Activated CD4-positive, CD25-positive, alpha-beta regulatory T cell treated with anti-CD3 and anti-CD28 coated beads, Interleukin-2, amount 50 U/mL, for 24 hours (primary cell): ENCODE results near the gene TSEN34.
A peak's percentile ranks its signal among the peaks of the same experiment; 100 is the strongest.

ENCODE experiments used
- ATAC-seq, 2 donors: fragments of 150-1000 bp; cut with Tn5 transposase; one replicate each; pipeline ENCODE4 v1.10.0; 2021; ENCODE audit warnings: mild to moderate bottlenecking in 1 of 2, moderate library complexity in 1 of 2

The TSEN34 gene

DNA sequence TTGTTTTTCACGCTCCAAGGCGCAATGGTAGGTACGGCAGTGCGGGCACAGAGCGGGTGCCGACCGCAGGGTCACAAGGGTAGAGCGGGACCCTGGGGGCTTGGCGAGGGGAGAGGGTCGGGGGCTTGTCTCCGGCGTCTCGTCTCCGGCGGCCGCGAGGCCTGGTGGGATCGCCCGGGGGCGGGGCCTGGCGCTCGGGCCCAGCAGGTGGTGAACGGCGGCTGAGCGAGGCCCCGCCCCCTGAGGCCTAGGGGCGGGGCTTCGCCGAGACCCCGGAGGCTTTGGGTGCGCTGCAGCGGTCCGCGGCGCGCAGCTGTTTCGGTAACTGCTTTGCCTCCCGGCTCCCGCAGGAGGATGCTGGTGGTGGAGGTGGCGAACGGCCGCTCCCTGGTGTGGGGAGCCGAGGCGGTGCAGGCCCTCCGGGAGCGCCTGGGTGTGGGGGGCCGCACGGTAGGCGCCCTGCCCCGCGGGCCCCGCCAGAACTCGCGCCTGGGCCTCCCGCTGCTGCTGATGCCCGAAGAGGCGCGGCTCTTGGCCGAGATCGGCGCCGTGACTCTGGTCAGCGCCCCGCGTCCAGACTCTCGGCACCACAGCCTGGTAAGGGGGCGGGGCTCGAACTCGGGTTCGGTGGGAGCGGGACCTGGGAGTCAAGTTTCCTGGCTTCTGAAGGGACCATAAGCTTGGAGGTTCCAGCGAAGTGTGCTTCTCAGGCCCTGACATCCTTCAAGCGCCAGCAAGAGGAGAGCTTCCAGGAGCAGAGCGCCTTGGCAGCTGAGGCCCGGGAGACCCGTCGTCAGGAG lies at the start of gene TSEN34:
Gene TSEN34, plus strand, starts transcription at position 298 of the 800 bp plus-strand sequence. Its CDS starts 57 bp downstream, at position 355.
- ATAC-seq, result peak; percentile 16 to 25

DNA sequence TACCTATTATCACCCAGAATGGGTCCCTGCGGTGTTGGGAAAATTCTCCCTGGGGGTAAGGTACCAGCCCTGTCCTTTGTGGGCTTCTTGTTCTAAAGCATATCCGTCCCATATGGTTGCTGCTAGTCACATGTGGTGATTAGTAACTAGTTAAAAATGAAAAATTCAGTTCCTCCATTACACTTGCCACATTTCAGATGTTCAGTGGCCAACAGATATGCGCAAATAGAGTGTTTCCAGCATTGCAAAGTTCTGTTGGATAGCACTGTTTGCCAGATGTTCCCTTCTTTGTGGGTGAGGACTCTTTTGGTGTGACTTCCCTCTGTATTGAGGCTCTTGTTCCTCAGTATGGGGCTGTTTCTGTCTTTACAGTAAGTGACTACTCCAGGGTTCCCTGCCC lies 49.8 kb upstream of the TSEN34 start:
- no peak for ATAC-seq

DNA sequence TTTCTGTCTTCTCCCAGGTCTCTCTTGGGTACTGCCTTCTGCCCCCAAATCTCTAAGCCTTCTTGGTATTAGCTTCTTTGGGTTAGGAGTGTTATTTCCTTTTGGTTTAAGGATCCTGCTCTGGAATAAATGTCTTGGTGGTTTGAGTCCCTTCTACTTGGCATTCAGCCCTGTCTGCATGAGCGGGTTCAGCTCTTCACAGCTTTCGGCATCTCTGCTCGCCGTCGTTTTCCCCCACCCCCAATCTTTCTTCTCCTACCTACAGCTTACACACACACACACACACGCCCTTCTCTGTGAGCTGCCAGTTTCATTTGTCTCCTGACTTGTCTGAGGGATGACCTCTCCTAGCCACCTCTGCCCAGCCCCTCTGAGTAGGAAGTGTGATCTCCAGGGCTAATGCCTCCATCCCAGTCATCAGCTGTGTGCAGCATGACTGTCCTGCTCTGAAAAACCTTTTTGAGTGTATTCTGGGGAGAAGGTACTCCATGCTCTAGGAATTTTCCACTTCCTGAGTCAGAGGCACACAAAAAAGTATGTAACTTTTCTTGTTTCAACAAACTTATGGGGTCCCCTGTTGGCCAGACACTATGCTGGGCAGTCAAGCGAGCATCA lies 48.8 kb upstream of the TSEN34 start:
- ATAC-seq, result no peak

DNA sequence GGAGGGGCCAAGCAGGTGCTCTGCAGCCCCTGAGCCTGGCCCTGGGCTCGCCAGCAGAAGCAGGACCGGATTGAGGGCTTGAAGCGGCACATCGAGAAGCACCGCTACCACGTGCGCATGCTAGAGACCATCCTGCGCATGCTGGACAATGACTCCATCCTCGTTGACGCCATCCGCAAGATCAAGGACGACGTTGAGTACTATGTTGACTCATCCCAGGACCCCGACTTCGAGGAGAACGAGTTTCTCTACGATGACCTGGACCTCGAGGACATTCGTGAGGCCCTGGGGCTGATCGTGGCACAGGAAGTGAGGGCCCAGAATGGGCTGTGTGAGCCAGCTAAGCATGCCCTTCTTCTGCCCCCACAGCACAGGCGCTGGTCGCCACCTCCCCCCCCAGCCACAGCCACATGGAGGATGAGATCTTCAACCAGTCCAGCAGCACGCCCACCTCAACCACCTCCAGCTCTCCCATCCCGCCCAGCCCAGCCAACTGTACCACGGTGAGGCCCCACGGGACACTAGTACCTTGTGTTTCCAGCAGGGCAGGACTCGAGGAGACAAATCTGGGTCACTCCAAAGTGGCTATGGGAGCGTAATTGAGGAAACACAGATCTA lies 45.5 kb upstream of the TSEN34 start:
- no peak for ATAC-seq

DNA sequence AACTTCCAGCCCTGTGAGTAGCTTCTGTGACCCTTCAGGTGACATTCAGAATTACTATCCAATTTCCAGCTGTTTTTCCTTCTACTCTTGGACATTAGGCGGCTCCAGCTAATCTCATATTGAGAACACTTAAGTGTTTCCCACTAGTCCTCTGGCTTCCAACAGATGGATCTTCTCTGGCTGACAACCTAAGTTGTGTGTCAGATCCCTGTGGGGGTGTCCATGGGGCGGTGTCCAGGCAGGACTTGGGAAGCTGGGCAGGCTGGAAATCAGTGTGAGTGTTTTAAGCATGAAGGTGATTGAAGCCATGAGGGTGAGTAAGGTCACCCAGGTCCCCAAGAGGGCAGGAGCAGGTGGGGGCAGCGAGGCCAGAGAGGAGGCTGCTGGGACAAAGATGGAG lies 43.4 kb upstream of the TSEN34 start:
- ATAC-seq, result no peak

DNA sequence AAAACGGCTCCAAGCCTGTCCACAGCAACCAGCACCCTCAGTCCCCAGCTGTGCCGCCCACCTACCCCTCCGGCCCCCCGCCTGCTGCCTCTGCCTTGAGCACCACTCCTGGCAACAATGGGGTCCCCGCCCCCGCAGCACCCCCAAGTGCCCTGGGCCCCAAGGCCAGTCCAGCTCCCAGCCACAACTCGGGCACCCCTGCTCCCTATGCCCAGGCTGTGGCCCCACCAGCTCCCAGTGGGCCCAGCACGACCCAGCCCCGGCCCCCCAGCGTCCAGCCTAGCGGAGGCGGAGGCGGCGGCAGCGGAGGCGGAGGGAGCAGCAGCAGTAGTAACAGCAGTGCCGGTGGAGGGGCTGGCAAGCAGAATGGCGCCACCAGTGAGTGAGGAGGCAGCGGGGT lies 43.0 kb upstream of the TSEN34 start:
- no peak for ATAC-seq

DNA sequence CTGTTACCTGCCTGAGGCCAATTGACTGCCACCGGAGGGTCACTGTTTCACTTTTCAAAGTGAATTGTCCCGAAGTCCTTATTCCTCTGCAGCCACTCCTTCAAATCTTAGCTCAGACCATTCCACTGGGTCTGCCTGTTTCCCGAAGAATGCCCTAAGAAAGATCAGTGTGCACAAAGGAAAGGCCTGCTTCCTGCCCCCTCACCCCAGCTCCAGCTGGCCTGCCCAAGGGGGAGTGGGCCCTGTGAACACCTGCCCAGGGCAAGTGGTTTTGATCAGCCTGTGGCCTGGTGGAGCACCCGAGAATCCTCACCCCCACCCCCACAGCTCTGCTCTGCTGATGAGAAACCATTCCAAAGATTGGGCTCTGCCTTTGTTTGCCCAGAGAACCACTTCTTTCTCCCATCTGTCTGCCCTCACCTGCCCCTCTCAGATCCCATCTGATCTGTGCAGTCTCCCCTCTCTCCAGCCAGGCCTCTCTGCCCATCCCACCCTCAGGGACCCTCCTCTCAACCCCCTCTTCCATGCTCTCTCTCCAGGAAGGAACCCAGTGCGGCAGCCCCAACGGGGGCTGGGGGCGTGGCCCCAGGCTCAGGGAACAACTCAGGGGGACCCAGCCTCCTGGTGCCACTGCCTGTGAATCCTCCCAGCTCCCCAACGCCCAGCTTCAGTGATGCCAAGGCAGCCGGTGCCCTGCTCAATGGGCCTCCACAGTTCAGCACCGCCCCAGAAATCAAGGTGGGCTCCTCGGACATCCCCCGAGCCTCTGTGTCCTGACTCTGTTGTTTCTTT lies 41.9 kb upstream of the TSEN34 start:
- no peak for ATAC-seq

DNA sequence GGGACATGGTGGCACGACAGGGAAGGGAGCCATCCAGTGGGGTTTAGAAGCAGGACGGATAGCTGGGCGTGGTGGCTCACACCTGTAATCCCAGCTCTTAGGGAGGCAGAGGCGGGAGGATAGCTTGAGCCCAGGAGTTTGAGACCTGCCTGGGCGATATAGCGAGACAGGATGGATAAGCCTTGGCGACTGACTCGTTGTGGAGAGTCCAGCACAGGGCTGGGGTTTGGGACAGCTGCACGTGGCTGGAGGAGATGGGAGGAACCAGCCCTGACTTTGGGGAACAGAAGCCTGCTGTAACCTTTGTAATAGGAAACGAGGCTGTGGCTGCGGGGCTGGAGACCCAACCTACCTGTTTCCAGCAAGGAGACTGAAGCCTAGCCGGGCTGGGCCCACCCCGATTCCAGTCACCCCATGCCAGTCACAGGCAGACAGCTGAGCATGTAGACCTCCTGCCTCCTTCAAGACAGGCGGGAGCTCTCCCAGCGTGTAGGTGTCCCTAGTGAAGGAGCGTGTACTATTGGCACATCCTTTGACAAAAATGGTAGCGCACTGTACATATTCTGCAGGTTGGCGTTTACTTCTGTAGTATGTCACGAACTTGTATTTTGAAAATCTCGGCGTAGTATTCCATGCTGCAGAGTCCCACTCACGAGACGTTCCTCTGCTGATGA lies 39.6 kb upstream of the TSEN34 start:
- no peak for ATAC-seq

DNA sequence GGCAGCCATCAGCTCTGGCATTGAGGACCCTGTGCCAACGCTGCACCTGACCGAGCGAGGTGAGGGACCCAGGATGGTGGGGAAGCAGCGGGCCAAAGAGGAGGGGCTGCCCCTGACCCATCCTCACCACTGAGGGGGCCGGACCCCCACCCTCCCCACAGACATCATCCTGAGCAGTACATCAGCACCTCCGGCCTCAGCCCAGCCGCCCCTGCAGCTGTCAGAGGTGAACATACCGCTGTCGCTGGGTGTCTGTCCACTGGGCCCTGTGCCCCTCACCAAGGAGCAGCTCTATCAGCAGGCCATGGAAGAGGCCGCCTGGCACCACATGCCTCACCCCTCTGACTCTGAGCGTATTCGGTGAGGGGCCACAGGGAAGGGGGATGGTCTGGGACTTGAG lies 38.8 kb upstream of the TSEN34 start:
- ATAC-seq, result no peak

DNA sequence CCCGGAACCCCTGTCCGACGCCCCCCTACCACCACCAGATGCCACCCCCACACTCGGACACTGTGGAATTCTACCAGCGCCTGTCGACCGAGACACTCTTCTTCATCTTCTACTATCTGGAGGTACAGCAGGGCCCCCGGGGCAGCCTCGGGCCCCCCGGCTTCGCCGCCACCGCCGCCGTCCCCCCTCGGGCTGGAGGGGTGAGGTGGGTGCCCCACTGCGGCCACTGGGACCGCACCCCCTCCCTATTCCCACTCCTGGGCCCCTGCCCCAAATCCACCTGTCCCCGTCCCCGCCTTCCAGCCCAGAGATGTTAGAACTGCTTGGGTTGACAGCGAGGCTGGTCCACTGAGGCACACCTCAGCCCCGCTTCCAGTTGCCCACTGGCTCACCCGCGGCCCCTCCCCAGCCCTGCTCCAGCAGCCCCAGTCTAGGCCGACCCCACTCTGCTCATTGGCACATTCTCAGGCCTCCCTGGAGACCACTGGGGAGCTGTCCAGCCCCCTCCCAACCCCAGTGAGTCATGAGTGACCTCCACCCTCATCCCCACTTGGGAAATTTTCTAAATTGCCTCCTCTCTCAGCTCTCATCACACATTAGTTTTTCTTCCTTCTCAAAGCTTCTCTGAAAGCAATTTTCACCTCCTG lies 38.1 kb upstream of the TSEN34 start:
- ATAC-seq, result no peak

DNA sequence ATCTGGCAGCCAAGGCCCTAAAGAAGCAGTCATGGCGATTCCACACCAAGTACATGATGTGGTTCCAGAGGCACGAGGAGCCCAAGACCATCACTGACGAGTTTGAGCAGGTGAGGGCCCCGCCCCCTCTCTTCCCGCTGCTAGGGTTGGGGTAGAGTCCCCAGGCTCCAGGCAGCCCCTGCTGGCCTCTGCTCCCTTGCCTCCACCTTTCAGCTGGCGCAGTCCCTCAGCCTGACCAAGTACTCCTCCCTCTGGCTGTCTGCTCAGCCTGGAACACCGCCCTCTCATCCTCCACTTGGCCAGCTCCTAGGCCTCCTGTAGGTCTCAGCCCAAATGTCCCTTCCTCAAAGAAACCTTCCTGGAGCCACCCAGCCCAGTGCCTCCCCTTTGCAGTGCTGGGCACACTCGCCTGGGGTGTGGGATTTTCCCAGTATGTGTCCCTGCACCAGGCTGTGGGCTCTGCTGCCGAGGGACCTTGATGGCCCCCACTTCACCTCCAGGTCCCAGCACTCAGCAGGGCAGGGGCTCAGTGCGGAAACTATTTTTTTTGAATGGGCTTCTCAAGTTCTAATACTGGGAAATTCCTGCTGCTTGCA lies 37.3 kb upstream of the TSEN34 start:
- no peak for ATAC-seq

DNA sequence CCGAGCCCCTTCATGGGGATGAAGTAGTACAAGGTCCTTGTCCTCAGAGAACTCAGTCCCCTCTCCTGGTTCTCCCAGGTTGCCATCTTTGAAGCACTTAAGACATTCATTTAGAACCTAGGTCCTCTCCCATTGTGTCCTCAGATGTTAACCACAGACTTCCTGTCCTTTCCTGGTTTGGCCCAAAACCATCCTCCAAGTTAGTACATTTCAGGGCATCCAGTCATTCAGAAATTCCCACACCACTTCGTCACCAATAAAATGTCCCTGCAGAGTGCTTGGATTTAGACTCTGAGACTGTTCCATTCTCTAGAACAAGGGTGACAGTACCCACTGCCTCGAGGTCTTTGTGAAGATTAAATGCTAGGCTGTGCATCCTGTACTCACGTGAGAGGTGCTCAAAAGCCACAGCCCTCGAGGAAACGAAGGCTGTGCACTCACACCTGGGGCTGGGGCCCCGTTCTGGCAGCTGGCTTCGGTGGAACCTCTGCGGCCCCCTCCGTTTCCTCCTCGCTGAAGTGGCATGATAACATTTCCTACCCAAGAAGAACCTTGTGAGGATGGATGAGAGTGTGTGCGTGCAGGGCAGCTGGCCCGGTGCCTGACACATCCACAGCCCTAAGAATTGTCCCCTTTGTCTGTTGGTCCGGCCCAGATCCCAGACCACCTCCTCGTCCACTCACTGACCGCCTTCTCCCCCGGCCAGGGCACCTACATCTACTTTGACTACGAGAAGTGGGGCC lies 36.3 kb upstream of the TSEN34 start:
- ATAC-seq, result no peak

DNA sequence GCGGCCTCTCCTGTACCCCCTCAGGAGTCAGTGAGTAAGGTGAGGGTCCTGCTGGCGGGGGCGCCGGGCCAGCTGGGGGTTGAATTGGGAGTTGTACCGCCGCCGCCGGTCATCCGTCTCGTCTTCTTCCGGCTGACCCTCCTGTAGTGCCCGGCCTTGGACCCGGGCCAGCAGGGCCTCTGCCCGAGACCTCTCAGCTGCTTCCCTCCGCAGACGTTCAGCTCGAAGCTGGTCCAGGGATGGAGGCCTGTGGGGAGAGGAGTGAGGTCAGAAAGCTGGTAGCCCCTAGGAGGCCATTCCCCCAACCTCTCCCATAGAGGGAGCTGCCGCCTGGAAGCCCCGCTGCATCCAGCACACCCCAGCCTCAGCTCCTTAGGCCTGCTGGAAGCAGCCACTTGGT lies 35.4 kb upstream of the TSEN34 start:
- no peak for ATAC-seq

DNA sequence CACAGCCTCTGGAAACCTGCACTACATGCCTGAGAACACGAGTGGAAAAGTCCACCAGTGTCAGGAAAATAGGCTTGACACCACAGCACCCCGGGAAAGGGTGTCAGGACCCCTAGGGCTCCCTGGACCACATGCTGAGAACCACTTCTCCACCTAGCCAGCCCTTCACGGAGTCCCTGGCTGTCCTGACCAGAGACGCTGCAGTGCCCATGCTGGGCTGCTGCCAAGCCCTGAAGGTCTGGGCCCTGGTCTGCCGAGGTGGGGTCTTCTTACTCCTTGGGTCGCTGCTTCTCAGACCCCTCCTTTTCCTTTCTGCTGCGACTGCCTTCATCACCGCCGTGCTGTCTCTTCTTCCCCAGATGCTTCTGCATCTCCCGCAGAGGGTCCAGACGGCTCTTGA lies 34.6 kb upstream of the TSEN34 start:
- no peak for ATAC-seq

DNA sequence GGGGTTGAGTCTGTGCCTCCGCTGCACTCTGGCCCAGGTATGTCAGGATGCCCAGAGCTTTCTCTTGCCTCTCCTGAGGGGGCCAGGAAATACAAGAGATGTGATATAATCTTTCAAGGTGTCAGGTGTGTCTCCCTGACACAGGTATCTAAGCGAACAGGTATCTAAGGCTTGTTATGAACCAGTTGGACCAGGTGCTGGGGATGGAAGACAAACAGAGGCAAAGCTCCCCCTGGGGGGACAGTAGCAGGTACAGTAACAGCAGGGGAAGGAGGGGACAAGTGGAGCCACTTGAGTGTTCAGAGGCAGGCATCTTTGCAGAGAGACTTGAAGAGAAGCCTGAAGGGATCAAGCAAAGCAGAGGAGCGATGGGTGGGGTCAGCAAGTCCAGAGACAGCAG lies 34.2 kb upstream of the TSEN34 start:
- ATAC-seq, result no peak

DNA sequence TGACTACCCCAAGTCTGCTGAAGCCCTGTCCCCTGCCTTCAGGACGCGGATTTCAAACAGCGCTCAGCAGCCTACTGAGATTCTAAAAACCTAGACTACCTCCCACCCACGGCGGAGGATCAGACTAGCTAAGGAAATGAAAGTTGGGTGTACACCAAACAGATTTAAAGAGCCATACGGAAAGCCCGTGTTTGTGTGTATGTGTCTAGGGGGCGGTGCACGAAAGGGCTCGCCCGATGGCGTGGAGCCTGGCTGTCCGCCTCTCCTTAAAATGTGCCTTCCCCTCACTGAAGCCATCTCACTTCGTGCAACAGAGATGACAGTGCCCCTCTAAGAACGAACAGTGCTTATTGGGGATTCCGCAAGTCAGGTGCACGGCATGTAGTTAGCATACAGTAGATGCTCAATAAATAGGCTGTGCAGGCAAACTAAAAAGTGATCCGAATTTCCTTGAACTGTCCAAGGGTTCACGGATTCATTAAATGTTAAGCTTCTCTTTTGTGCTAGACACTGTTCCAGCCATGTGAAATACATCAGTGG lies 32.2 kb upstream of the TSEN34 start:
- ATAC-seq, result no peak

DNA sequence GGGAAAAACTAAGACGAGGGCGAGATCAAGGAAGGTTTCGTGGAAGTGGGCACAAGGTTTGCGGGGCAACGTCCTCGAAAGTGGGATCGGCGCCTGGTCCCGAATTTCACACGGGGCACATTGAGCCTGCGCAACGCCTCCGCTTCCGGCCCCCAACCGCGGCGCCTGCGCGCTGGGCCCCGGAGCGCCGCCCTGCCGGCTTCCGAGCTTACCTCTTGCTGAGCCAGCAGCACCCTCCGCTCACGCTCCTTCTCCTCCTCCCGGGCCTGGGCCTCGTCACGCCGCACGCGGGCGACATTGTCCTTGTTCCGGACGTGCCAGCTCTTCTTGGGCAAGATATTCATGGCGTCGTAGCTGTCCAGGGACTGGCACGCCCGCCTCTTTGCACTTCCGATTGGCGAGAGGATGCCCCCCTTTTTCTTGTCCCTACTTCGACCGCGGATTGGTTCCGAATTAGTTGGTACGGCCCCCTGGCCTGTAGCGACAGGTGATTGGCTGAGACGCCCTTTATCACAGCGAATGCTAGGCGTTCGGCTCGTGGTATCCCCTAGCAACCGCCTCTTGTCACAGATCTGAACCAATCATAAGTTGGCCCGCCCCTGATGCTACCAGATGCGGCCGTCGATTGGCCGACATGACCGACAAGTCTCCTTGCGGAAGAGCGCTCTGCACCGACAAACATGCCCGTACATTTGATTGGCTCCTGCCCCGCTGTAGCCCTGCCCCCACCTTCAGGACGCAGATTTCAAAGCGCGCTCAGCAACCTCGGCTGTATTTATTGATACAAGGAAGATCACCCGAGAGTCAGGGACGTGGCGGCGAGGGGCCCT lies 31.5 kb upstream of the TSEN34 start, which contains the start of gene LENG1:
Gene LENG1, minus strand, starts transcription at position 370 of the 830 bp plus-strand sequence. Its CDS starts 26 bp downstream, at position 344.
- ATAC-seq, result peak; percentile 93 to 95

DNA sequence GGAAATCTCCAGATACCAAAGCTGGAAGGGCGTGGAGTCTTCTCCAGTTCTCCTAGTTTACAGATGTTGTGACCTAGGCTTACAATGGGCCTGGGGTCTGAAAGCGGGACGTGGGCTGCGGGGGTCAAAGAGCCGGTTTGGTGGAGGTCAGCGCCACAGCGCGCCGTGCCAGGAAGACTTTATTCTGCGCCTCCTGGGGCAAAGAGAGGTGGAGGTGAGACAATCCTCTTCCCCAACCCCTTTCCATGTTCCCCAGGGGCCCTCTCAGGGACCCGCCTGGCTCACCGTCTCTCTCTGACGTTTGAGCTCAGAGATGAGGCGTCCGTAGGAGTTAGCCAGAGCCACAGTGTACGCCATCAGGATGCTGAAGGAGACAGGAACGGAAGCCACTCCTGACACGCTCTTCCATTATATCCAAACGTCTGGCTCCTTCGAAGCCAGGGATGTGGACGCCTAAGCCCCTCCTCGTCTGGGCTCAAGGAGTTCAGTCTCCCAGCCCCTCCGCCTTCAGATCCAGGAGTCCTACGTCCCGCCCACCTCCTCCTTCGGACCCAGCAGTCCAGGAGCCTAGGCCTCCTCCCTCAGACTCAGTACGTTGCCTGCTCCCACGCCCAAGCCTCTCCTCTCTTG lies 30.8 kb upstream of the TSEN34 start:
- ATAC-seq, result no peak

DNA sequence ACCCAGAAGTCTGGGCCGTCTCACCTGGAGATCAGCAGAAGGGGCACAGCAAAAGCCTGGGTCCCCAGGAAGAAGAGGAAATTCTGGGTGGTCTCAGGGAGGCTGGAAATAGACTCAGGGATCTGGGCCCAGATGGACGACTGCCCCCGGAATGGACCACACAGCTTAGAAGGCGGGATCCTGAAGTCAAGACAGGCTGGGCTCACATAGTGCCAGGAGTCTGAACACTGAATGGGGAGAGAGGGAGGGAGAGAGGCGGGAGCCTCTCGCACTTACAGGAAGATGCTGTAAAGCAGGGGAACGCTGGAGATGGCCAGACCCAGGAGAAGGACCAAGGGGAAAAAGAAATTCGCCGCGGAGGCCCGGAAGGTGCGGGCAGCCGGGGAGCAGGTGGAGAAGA lies 30.3 kb upstream of the TSEN34 start:
- ATAC-seq, result no peak
